ENCODE measurements around the gene ESPN.

DNA sequence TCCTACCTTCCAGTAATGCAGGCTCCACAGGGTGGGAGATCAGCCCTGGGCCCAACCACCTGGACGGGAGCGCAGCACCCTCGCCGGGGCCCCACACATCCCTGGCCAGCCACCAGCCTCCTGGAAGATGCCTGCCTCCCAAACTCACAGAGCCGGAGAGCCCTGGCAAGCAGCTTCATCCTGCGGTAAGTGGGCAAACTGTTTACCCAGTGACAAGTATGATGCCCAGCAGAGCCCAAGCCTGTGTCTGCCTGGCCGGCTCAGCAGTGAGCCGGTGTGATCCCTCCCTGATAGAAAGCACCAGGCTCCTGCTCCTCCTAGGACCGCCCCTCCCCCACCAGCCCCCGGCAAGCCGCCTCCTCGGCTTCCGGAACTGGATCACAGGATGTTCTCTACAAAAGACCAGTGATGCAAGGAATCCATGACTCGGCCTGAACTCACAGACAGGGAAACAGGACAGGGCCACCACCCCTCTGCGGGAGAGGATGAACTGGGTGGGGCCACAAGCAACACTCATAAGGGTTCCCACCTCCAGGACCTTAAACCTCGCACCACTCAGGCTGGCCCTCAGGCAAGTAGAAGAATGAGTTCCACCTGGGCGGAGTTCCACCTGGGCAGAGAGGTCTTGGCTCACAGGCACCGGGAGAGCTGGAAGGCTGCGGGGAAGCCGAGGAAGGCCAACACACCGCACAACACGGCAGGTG, 38.9 kb upstream of the ESPN start:
- TF ChIP-seq EP300 (IDR thresholded peaks at IDR 0.05; ENCODE audit: borderline replicate concordance in 1 of 2, control insufficient read depth in 1 of 2, low read depth in 2 of 2, low read length in 2 of 2) = no peak
- no peak for TF ChIP-seq CTCF (IDR thresholded peaks at IDR 0.05 in 2 of 3, conservative IDR thresholded peaks at IDR 0.05 in 1 of 3; ENCODE audit: control insufficient read depth in 2 of 3, extremely low read depth in 1 of 3, insufficient read depth in 1 of 3, low read depth in 3 of 3, low read length in 3 of 3)
- TF ChIP-seq, protein P1, sequence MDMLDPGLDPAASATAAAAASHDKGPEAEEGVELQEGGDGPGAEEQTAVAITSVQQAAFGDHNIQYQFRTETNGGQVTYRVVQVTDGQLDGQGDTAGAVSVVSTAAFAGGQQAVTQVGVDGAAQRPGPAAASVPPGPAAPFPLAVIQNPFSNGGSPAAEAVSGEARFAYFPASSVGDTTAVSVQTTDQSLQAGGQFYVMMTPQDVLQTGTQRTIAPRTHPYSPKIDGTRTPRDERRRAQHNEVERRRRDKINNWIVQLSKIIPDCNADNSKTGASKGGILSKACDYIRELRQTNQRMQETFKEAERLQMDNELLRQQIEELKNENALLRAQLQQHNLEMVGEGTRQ (IDR thresholded peaks at IDR 0.05; ENCODE audit: borderline replicate concordance, low read depth, low read length) = no peak
- TF ChIP-seq, protein P2, sequence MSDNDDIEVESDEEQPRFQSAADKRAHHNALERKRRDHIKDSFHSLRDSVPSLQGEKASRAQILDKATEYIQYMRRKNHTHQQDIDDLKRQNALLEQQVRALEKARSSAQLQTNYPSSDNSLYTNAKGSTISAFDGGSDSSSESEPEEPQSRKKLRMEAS (IDR thresholded peaks at IDR 0.05; ENCODE audit: low read depth, low read length) = no peak
- no peak for TF ChIP-seq EED (IDR thresholded peaks at IDR 0.05; ENCODE audit: low read depth)

All from GM12878 (cell line).